Left cardiac atrium (tissue), 4 donors: ENCODE data around the gene SHANK2. TPM values are rescaled to one million over a fixed set of nuclear protein-coding genes. Genes with fewer than 3 reads are reported as not detected.
"Not testable (repeated sequence)": the region's sequence is repeated elsewhere in the genome, so short reads cannot be mapped to it uniquely, and the experiment has no call there.

ENCODE experiments used
- ATAC-seq, 2 donors: fragments of 200-7000 bp; cut with Tn5 transposase; one replicate each; pipeline ENCODE4 v1.9.1; 2020; ENCODE audit warnings: mild to moderate bottlenecking in 2 of 2, moderate library complexity in 2 of 2
- DNase-seq: peaks from one replicate; pipeline ENCODE4 v3.0.0-alpha.2; 2020
- intact Hi-C, 2 donors: fragments of 100-400 bp; cut with DNase I; formaldehyde crosslinking; loops; one replicate each; pipeline versions ENCODE4 v1.14.1 to v1.15.1; 2022 to 2023
- total RNA-seq, 2 donors: library from RNA; stranded (reverse); fragmentation: NEBNext Ultra II Directional; extraction: Animal tissue kit (Norgen Biotek cat#: 25700); gene quantifications; one replicate each; pipeline ENCODE4 v1.2.1, GENCODE V29; 2021
- donor health status: DM: no; HTN: yes; CAD: no.
- donor health status: DM: no; HTN: yes; CAD: no; lungs with severe emphysema.
- donor health status: DM: yes; HTN: yes; CAD: no.
- donor health status: Dilated cardiomyopathy.

The SHANK2 gene
- total RNA-seq, 2 donors from 2014 or later, result 0.18 to 0.44 TPM

- ATAC-seq, result no peak
- no peak for DNase-seq
- intact Hi-C loops, result no loop called here
Observed at GRCh38 chr11:71248656-71249055, 3.7 kb downstream of the SHANK2 start.

DNA sequence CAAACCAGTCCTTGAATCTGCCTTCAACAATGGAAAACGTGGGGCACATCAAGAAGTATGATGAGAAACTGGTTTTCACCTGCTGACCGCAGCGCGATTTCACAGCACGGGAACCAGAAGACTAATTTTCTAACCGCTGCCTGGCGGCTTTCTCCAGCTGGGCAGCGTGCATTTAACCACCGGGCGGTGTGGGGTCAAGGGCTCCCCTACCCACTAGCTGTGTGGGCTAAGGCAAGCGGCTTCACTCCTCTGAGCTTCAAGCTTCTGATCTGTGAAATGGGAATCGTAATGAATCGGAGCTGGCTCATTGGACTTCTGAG, 4.2 kb downstream of the SHANK2 start:
- intact Hi-C loops, result no loop called here
- ATAC-seq, result no peak
- DNase-seq, result no peak

DNA sequence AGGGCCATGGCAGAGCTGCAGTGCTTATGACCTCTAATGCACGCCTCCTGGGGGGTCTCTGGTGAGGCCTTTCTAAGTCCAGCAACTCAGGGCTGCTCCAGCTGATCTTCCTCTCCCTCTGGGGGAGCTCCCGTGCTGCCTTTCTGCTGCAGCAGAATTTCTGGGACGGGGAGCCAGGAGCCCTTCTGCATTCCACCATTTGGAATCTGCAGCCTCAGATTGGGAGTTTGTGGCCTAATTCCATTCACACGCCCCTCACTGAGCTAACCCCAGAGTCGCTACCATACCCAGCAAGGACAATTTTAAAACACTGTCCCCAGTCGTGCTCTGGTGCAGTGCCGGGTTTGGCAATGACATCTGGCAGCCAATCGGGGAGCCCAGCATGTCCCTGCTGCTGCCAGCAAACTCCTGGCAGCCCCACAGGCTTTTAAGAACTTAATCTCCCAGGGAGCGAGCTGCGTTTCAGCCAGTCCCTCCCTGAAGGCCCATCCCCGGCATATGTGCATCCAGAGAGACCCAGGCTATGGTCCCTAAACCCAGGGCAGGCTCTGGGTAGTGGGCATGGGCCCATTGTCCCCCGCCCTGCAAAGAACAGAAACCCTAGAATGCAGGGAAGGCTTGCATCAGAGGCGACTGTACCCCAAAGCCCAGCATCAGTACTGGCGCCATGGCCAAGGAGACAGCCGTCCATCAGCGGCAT, 4.7 kb downstream of the SHANK2 start:
- DNase-seq (no peak), ATAC-seq (peak; percentile 33 to 84)
- intact Hi-C loops, result no loop called here

GRCh38 chr11:71246559-71246958, 5.8 kb downstream of the SHANK2 start:
- intact Hi-C loops, result no loop called here
- ATAC-seq, result no peak
- no peak for DNase-seq

DNA sequence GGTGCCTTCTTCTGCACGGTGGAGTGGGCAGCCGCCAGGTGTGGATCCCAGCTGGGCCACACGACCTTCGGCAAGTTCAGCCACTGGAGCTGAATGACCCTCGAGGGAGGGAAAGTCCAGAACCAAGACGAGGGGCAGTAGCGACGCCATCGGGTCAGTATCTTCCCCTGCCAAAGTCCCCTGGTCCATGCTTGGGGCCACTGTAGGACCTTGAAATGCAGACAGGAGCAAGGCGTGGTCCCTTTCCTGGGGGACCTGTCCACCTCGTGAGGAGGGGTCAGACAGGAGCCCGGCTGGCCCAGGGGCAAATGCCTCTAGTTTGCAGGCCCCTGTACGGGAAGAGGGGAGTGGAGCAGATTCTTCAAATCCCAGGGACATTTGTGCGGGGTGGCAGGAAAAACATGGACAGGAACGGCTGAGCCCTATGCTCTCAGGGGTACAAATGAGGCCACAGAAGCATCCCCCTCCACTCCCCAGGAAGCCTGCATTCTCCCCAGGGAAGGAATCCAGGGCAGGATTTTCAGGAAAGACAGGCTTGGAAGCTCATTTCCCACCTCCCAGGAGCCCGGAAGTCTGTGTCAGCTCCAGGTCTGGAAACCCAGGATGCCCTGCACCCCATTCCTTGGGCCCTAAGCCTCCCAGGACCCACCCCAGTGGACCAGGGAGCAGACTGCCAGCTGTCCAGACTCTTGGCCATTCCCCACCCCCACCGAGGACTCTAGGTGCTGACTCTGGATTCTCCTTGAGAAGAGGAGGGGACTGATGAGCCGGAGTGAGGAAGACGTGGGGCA, 6.6 kb downstream of the SHANK2 start:
- ATAC-seq, result no peak
- DNase-seq, result no peak
- intact Hi-C loops, result no loop called here

- intact Hi-C loops, result no loop called here
- no peak for ATAC-seq
- DNase-seq, result no peak
Observed at GRCh38 chr11:71244116-71244810, 8.1 kb downstream of the SHANK2 start.

DNA sequence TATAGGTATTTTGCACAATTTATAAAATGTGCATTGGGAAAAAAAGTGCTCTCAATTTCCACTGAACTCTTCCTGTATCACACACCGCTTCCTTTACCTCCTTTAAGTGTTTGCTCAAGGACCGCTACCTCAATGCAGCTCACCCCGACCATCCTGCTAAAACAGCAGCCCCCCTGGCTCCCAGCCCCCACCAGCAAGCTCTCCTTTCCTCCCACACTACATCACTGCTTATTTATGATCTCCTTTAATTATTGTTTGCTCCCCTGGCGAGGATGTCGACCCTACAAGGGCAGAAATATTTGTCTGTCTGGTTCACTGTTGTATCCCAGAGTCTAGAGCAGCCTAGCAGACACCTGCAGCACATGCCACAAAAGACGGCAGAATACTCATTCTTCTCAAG, 10.0 kb downstream of the SHANK2 start:
- DNase-seq (no peak), ATAC-seq (no peak)
- intact Hi-C loops, result no loop called here

GRCh38 chr11:71241721-71242259, 10.6 kb downstream of the SHANK2 start:
- intact Hi-C loops, result no loop called here
- DNase-seq, result no peak
- no peak for ATAC-seq

DNA sequence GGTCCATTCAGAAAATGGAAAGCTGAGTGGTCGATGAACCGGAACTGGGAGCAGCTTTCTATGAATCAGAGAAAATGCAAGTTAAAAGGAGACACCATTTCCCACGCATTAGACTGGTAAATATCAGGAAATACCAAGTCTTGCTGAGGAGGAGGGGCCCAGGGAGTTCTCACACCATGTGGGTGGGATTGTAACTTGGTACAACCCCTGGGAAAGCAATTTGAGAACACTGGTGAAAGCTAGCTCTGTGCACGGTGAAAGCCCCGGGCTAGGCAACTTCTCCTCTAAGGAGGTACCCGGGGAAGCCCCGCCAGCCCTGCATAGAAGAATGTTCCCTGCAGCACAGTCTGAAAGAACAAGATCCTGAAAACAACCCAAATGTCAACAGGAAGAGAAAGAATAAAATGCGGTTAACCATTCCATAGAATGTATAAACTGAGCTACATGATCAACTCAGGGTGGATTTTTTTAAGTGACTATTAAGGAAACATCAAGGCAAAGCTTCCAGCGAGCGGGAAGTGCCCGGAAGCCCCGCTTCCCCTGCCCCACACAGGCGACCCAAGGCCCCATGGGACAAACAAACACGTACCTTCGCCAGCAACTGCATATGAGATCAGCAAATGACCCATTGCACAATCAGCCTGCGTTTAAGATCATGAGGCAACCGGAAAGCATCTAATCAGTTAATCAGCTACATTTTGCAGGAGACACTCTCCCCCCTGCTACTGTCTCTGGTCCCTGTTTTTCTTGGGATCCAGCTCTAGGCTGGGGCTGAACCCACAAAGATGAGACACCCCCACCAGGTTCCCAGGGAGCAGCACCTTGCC, 11.3 kb downstream of the SHANK2 start:
- DNase-seq, result no peak
- ATAC-seq, result peak; percentile 38 to 67
- intact Hi-C loops, result no loop called here

GRCh38 chr11:71240061-71240690, 12.2 kb downstream of the SHANK2 start:
- intact Hi-C loops, result no loop called here
- DNase-seq, result no peak
- ATAC-seq, result no peak

GRCh38 chr11:71239581-71239980, 12.8 kb downstream of the SHANK2 start:
- intact Hi-C loops, result no loop called here
- ATAC-seq (no peak), DNase-seq (no peak)

DNA sequence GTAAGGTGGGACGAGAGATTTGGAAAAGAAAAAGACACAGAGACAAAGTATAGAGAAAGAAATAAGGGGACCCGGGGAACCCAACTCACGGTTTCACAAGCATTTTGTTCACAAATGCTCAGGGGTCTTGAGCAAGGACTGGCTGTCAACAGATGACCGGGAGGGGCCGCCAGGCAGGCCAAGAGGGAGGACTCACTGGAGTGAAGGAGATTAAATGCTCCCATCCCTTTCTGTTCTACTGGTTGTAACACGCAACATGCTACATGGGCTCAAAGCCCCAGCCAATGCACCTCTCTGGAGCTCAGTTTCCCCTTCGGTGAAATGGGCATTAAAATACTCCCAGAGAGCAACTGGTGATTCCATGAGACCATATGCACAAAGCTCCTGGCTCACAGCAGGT, 13.4 kb downstream of the SHANK2 start:
- ATAC-seq (no peak), DNase-seq (no peak)
- intact Hi-C loops, result no loop called here

DNA sequence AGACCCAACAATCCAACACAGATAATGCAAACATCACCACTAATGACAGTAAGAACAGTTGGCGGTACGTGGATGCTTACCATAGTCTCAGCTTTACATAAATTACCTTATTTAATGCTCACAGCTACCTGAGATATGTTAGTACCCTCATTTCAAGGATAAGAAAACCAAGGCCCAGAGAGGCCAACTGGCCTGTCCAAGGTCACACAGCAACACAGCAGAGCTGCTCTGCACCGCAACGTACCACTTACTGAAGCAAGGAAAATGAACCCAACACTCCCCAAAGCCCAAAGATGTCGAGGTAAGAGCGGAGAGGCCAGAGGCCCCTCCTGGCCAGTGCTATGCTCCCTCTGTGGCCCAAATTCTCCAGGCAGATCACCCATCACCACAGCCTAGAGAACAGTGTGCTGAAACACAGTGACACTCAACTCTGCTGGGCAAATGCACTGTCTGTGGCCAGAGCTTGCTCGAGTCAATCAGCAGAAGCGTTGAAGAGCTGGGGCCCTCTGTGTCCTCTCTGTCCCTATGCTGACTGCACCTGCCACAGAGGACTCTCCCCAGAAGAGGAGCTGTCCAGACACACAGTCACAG, 14.0 kb downstream of the SHANK2 start:
- intact Hi-C loops, result no loop called here
- ATAC-seq, result no peak
- no peak for DNase-seq

GRCh38 chr11:71237853-71238252, 14.5 kb downstream of the SHANK2 start:
- intact Hi-C loops, result no loop called here

GRCh38 chr11:71236836-71237475, 15.4 kb downstream of the SHANK2 start:
- intact Hi-C loops, result no loop called here
- ATAC-seq, result no peak
- DNase-seq, result no peak

More at GRCh38 chr11:71237853-71238252, 14.5 kb downstream of the SHANK2 start:
- no peak for DNase-seq
- ATAC-seq, result no peak

GRCh38 chr11:71235719-71236118, 16.7 kb downstream of the SHANK2 start:
- DNase-seq (no peak), ATAC-seq (no peak)
- intact Hi-C loops, result no loop called here

GRCh38 chr11:71233896-71234852, 18.2 kb downstream of the SHANK2 start:
- intact Hi-C loops, DNase-seq, ATAC-seq: not testable (repeated sequence)
